ENCODE data around the gene NPBWR2. TPM values are rescaled to one million over a fixed set of nuclear protein-coding genes. Genes with fewer than 3 reads are reported as not detected.
A peak's percentile ranks its signal among the peaks of the same experiment; 100 is the strongest.

The NPBWR2 gene
- total and polyA plus RNA-seq, 9 of the 15 experiments (the other 6 are each of a cell fraction or from before 2014, with no cell fraction given) = not detected

DNA sequence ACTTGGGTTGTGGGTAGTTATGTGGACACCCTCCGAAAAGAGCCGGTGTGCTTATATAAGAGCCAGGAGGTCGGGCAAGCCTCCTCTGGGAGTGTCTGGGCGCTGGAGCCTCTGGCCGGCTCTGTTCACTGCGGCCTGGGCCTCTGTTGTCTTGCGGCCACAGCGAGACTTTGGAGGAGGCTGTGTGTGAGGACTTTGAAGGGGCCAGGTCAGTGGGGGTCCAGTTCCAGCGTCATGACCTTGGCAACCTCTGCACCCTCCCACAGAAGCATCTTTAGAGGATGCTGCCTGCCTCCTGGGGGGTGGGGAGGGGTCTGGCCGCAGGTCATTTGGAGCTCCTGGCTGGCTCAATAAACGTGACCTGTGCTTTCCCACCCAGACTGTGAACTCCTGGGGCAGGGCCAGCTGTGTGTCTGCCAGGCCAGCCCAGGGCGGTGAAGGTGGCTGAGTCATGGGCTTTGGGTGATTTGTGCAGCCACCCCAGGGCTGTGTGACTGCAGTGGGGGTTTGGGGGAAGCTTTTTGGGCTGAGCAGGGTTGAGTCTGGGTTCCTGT is 43.1 kb downstream of the NPBWR2 start (continued):
- TF ChIP-seq, protein P1, sequence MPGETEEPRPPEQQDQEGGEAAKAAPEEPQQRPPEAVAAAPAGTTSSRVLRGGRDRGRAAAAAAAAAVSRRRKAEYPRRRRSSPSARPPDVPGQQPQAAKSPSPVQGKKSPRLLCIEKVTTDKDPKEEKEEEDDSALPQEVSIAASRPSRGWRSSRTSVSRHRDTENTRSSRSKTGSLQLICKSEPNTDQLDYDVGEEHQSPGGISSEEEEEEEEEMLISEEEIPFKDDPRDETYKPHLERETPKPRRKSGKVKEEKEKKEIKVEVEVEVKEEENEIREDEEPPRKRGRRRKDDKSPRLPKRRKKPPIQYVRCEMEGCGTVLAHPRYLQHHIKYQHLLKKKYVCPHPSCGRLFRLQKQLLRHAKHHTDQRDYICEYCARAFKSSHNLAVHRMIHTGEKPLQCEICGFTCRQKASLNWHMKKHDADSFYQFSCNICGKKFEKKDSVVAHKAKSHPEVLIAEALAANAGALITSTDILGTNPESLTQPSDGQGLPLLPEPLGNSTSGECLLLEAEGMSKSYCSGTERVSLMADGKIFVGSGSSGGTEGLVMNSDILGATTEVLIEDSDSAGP (CRISPR knock-in tag; IDR thresholded peaks at IDR 0.05) = no peak
- no peak for TF ChIP-seq SMC3 (conservative IDR thresholded peaks at IDR 0.05; ENCODE audit: insufficient read depth, low read depth, low read length)
- TF ChIP-seq ZC3H8 (IDR thresholded peaks at IDR 0.05) = no peak
- TF ChIP-seq ZNF668 (CRISPR knock-in tag; IDR thresholded peaks at IDR 0.05) = no peak
- no peak for TF ChIP-seq RBM25 (IDR thresholded peaks at IDR 0.05; ENCODE audit: low read depth, low read length, severe bottlenecking)
- TF ChIP-seq, protein P2, sequence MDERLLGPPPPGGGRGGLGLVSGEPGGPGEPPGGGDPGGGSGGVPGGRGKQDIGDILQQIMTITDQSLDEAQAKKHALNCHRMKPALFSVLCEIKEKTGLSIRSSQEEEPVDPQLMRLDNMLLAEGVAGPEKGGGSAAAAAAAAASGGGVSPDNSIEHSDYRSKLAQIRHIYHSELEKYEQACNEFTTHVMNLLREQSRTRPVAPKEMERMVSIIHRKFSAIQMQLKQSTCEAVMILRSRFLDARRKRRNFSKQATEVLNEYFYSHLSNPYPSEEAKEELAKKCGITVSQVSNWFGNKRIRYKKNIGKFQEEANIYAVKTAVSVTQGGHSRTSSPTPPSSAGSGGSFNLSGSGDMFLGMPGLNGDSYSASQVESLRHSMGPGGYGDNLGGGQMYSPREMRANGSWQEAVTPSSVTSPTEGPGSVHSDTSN (CRISPR knock-in tag; IDR thresholded peaks at IDR 0.05; ENCODE audit: low read depth) = no peak
- TF ChIP-seq, protein P2 (tag; conservative IDR thresholded peaks at IDR 0.05; ENCODE audit: low read depth) = no peak
- 0 out of 2 replicates have a peak, but pooled peaks have one; percentile 8 for TF ChIP-seq NFE2 (IDR thresholded peaks at IDR 0.05; ENCODE audit: low read depth)
- no peak for TF ChIP-seq CHD1 (IDR thresholded peaks at IDR 0.05; ENCODE audit: low read length)
- no peak for TF ChIP-seq ZNF75A (CRISPR knock-in tag; IDR thresholded peaks at IDR 0.05)
- no peak for TF ChIP-seq TAF7 (tag; IDR thresholded peaks at IDR 0.05)
- no peak for TF ChIP-seq ZNF431 (CRISPR knock-in tag; IDR thresholded peaks at IDR 0.05)
- TF ChIP-seq, protein P3, sequence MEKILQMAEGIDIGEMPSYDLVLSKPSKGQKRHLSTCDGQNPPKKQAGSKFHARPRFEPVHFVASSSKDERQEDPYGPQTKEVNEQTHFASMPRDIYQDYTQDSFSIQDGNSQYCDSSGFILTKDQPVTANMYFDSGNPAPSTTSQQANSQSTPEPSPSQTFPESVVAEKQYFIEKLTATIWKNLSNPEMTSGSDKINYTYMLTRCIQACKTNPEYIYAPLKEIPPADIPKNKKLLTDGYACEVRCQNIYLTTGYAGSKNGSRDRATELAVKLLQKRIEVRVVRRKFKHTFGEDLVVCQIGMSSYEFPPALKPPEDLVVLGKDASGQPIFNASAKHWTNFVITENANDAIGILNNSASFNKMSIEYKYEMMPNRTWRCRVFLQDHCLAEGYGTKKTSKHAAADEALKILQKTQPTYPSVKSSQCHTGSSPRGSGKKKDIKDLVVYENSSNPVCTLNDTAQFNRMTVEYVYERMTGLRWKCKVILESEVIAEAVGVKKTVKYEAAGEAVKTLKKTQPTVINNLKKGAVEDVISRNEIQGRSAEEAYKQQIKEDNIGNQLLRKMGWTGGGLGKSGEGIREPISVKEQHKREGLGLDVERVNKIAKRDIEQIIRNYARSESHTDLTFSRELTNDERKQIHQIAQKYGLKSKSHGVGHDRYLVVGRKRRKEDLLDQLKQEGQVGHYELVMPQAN (IDR thresholded peaks at IDR 0.05; ENCODE audit: borderline replicate concordance) = no peak
- TF ChIP-seq ZBTB7A (IDR thresholded peaks at IDR 0.05; ENCODE audit: borderline replicate concordance, control insufficient read depth, low read depth, low read length) = 0 out of 2 replicates have a peak, but pooled peaks have one; percentile 11
- TF ChIP-seq ZNF830 (CRISPR knock-in tag; IDR thresholded peaks at IDR 0.05) = no peak
- TF ChIP-seq TRIM24 (IDR thresholded peaks at IDR 0.05) = no peak
- TF ChIP-seq MCM5 (IDR thresholded peaks at IDR 0.05; ENCODE audit: low read depth) = no peak
- TF ChIP-seq, protein P4, sequence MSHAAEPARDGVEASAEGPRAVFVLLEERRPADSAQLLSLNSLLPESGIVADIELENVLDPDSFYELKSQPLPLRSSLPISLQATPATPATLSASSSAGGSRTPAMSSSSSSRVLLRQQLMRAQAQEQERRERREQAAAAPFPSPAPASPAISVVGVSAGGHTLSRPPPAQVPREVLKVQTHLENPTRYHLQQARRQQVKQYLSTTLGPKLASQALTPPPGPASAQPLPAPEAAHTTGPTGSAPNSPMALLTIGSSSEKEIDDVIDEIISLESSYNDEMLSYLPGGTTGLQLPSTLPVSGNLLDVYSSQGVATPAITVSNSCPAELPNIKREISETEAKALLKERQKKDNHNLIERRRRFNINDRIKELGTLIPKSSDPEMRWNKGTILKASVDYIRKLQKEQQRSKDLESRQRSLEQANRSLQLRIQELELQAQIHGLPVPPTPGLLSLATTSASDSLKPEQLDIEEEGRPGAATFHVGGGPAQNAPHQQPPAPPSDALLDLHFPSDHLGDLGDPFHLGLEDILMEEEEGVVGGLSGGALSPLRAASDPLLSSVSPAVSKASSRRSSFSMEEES (CRISPR knock-in tag; IDR thresholded peaks at IDR 0.05) = no peak
- TF ChIP-seq TGIF2 (CRISPR knock-in tag; IDR thresholded peaks at IDR 0.05) = no peak
- no peak for TF ChIP-seq ZNF146 (CRISPR knock-in tag; IDR thresholded peaks at IDR 0.05; ENCODE audit: unreplicated experiment)
- TF ChIP-seq NFE2L1 (tag; IDR thresholded peaks at IDR 0.05; ENCODE audit: borderline replicate concordance, low read depth) = no peak
